ENCODE results near the gene GAS2L2.
"Not testable (repeated sequence)": the region's sequence is repeated elsewhere in the genome, so short reads cannot be mapped to it uniquely, and the experiment has no call there.

The GAS2L2 gene

GRCh38 chr17:35705230-35705629 is 47.8 kb downstream of the GAS2L2 start:
- H3K9me3 ChIP-seq (ENCODE audit: severe bottlenecking) = no peaks in the 10 kb centered on the region
- H3K36me3 ChIP-seq = peaks cover 20% of the 10 kb centered on the region
- H3K27ac ChIP-seq = no peak overlapping the region
- no peak for TF ChIP-seq CTCF (IDR thresholded peaks at IDR 0.05; ENCODE audit: low read depth, low read length)
- DNase-seq = no peak
- H3K4me3 ChIP-seq (ENCODE audit: low read depth, low read length) = no peak overlapping the region
- H3K27me3 ChIP-seq (ENCODE audit: insufficient read depth, low read depth, severe bottlenecking) = no peaks in the 10 kb centered on the region

DNA sequence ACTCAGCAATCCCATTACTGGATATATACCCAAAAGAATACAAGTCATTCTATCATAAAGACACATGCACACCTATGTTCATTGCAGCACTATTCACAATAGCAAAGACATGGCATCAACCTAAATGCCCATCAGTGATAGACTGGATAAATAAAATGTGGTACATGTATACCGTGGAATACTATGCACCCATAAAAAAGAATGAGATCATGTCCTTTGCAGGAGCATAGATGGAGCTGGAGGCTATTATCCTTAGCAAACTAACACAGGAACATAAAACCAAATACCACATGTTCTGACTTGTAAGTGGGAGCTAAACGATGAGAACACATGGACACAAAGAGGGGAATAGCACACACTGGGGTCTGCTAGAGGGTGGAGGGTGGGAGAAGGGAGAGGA is 49.7 kb downstream of the GAS2L2 start:
- H3K9me3 ChIP-seq (ENCODE audit: severe bottlenecking); H3K27ac ChIP-seq; H3K4me3 ChIP-seq (ENCODE audit: low read depth, low read length); DNase-seq; H3K27me3 ChIP-seq (ENCODE audit: insufficient read depth, low read depth, severe bottlenecking): not testable (repeated sequence)
- peaks cover 11% of the 10 kb centered on the region for H3K36me3 ChIP-seq

DNA sequence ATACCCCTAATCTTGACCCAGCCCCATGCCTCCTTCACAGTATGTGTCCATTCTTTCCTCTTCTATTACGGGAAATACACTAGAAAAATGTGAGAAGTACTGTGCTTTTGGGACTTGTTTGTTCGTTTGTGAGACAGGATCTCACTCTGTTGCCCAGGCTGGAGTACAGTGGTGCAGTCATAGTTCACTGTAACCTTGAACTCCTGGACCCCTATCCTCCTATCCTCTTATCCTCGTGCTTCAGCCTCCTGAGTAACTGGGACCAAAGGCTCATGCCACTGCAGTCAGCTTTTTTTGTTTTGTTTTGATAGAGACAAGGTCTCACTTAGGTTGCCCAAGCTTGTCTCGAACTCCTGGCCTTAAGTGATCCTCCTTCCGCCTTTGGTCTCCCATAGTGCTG is 51.5 kb downstream of the GAS2L2 start:
- Histone ChIP-seq H3K27me3 (ENCODE audit: insufficient read depth, low read depth, severe bottlenecking) (no peaks in the 10 kb centered on the region), H3K4me3 (ENCODE audit: low read depth, low read length) (no peak overlapping the region), H3K27ac (no peak overlapping the region), H3K36me3 (peaks cover 15% of the 10 kb centered on the region), H3K9me3 (ENCODE audit: severe bottlenecking) (no peaks in the 10 kb centered on the region)
- no peak for DNase-seq
- TF ChIP-seq CTCF (IDR thresholded peaks at IDR 0.05; ENCODE audit: low read depth, low read length) = no peak

DNA sequence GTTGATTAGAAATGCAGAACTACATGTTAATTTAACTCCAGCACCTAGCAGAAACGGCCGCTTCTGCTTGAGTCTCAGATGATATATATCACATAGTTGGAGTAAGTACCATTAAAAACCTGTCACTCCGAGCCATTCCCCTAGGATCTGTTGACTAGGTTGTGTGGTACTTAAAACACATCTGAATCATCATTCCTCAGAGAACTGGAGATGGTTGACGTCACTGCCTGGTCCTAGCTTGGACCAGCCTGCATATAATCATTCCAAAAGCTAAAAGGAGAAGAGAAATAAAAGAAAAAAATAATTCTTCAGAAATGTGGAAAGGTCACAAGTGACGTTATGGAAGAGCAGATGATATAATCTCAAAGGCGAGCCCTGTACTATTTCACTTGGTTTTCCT is 52.9 kb downstream of the GAS2L2 start:
- no peak for DNase-seq

GRCh38 chr17:35698800-35699199 is 54.2 kb downstream of the GAS2L2 start:
- H3K27ac ChIP-seq = no peak overlapping the region
- H3K27me3 ChIP-seq (ENCODE audit: insufficient read depth, low read depth, severe bottlenecking) = no peaks in the 10 kb centered on the region
- H3K36me3 ChIP-seq = peaks cover 37% of the 10 kb centered on the region
- no peaks in the 10 kb centered on the region for H3K9me3 ChIP-seq (ENCODE audit: severe bottlenecking)
- no peak overlapping the region for H3K4me3 ChIP-seq (ENCODE audit: low read depth, low read length)
- no peak for DNase-seq
- no peak for TF ChIP-seq CTCF (IDR thresholded peaks at IDR 0.05; ENCODE audit: low read depth, low read length)

More for the DNA sequence above, 52.9 kb downstream of the GAS2L2 start:
- no peak overlapping the region for H3K27ac ChIP-seq
- no peak for TF ChIP-seq CTCF (IDR thresholded peaks at IDR 0.05; ENCODE audit: low read depth, low read length)
- peaks cover 23% of the 10 kb centered on the region for H3K36me3 ChIP-seq
- no peaks in the 10 kb centered on the region for H3K27me3 ChIP-seq (ENCODE audit: insufficient read depth, low read depth, severe bottlenecking)
- no peaks in the 10 kb centered on the region for H3K9me3 ChIP-seq (ENCODE audit: severe bottlenecking)
- no peak overlapping the region for H3K4me3 ChIP-seq (ENCODE audit: low read depth, low read length)

- H3K4me3 ChIP-seq (ENCODE audit: low read depth, low read length) = no peak overlapping the region
- TF ChIP-seq CTCF (IDR thresholded peaks at IDR 0.05; ENCODE audit: low read depth, low read length) = no peak
Observed at GRCh38 chr17:35695613-35696012, 57.4 kb downstream of the GAS2L2 start.

More at GRCh38 chr17:35695613-35696012, 57.4 kb downstream of the GAS2L2 start:
- no peak for DNase-seq
- Histone ChIP-seq H3K36me3 (peaks cover 39% of the 10 kb centered on the region), H3K9me3 (ENCODE audit: severe bottlenecking) (no peaks in the 10 kb centered on the region), H3K27ac (no peak overlapping the region), H3K27me3 (ENCODE audit: insufficient read depth, low read depth, severe bottlenecking) (no peaks in the 10 kb centered on the region)

Measured in WERI-Rb-1 (cell line).